GM18870 (cell line): Measurements from ENCODE around the gene POC1A.
"Not testable (repeated sequence)": the region's sequence is repeated elsewhere in the genome, so short reads cannot be mapped to it uniquely, and the experiment has no call there.

Experiments used
- ATAC-seq: cut with Tn5 transposase; IDR thresholded peaks from one replicate; pipeline ENCODE4 v1.9.1; 2021; ENCODE audit warnings: moderate library complexity; ENCODE audit not compliant: unreplicated experiment

The POC1A gene

GRCh38 chr3:52051444-52051843, 102.8 kb downstream of the POC1A start:
- no peak for ATAC-seq

- ATAC-seq = no peak
Measured at GRCh38 chr3:52050571-52050970, 103.7 kb downstream of the POC1A start.

GRCh38 chr3:52049503-52049902, 104.7 kb downstream of the POC1A start:
- no peak for ATAC-seq

- ATAC-seq = no peak
Measured at GRCh38 chr3:52047295-52047960, 106.8 kb downstream of the POC1A start.

- no peak for ATAC-seq
Measured at GRCh38 chr3:52046902-52047239, 107.4 kb downstream of the POC1A start.

GRCh38 chr3:52046186-52046901, 107.9 kb downstream of the POC1A start:
- no peak for ATAC-seq

GRCh38 chr3:52044869-52045619, 109.2 kb downstream of the POC1A start:
- ATAC-seq = no peak

GRCh38 chr3:52043750-52044149, 110.5 kb downstream of the POC1A start:
- no peak for ATAC-seq

- not testable (repeated sequence) for ATAC-seq
Measured at GRCh38 chr3:52043039-52043438, 111.2 kb downstream of the POC1A start.

- ATAC-seq = no peak
Measured at GRCh38 chr3:52041118-52041731, 113.0 kb downstream of the POC1A start.

- ATAC-seq = no peak
Measured at GRCh38 chr3:52040600-52040999, 113.6 kb downstream of the POC1A start.

- ATAC-seq = no peak
Measured at GRCh38 chr3:52039846-52040245, 114.4 kb downstream of the POC1A start.

- ATAC-seq = no peak
Measured at GRCh38 chr3:52039426-52039825, 114.8 kb downstream of the POC1A start.

- ATAC-seq = no peak
Measured at GRCh38 chr3:52038227-52038626, 116.0 kb downstream of the POC1A start.

GRCh38 chr3:52037291-52037690, 116.9 kb downstream of the POC1A start:
- ATAC-seq = no peak

- no peak for ATAC-seq
Measured at GRCh38 chr3:52036829-52037228, 117.4 kb downstream of the POC1A start.

- ATAC-seq = peak; percentile 71
Measured at GRCh38 chr3:52036222-52036694, 118.0 kb downstream of the POC1A start.

GRCh38 chr3:52034651-52035050, 119.6 kb downstream of the POC1A start:
- ATAC-seq = no peak

- no peak for ATAC-seq
Measured at GRCh38 chr3:52034212-52034611, 120.0 kb downstream of the POC1A start.

- not testable (repeated sequence) for ATAC-seq
Measured at GRCh38 chr3:52033748-52034147, 120.5 kb downstream of the POC1A start.

GRCh38 chr3:52032702-52033408, 121.4 kb downstream of the POC1A start:
- no peak for ATAC-seq
